GM12892 (cell line): ENCODE data around the gene DHX16. TPM values are rescaled to one million over a fixed set of nuclear protein-coding genes. Genes with fewer than 3 reads are reported as not detected.
"Not testable (repeated sequence)": the region's sequence is repeated elsewhere in the genome, so short reads cannot be mapped to it uniquely, and the experiment has no call there.

Experiments
- DNase-seq: peaks from one replicate; pipeline ENCODE4 v3.0.0; 2011; ENCODE audit not compliant: insufficient read length
- FAIRE-seq: peaks from 2 replicates; lab custom pipeline; 2011; peaks lifted over from hg19 to GRCh38; lab: Jason Lieb, UNC
- POLR2A ChIP-seq: IDR thresholded peaks from 2 replicates; pipeline ENCODE4 v1.6.1; 2011; ENCODE audit warnings: low read depth, low read length, control low read depth
- POLR2AphosphoS5 ChIP-seq: IDR thresholded peaks from 2 replicates; pipeline ENCODE4 v1.6.1; 2011; ENCODE audit warnings: low read depth, low read length, control low read depth
- TAF1 ChIP-seq: IDR thresholded peaks from 2 replicates; pipeline ENCODE4 v1.6.1; 2011; ENCODE audit warnings: low read depth, mild to moderate bottlenecking, control low read depth, low read length, borderline replicate concordance
- polyA plus RNA-seq: library from polyadenylated mRNA; unstranded; fragments of >200 nt; gene quantifications from one replicate; pipeline ENCODE4 v1.2.1, GENCODE V29; 2012; ENCODE audit warnings: missing spikeins, inconsistent platforms; ENCODE audit not compliant: missing spikeins

DHX16 gene
- 26.0 TPM for polyA plus RNA-seq

DNA sequence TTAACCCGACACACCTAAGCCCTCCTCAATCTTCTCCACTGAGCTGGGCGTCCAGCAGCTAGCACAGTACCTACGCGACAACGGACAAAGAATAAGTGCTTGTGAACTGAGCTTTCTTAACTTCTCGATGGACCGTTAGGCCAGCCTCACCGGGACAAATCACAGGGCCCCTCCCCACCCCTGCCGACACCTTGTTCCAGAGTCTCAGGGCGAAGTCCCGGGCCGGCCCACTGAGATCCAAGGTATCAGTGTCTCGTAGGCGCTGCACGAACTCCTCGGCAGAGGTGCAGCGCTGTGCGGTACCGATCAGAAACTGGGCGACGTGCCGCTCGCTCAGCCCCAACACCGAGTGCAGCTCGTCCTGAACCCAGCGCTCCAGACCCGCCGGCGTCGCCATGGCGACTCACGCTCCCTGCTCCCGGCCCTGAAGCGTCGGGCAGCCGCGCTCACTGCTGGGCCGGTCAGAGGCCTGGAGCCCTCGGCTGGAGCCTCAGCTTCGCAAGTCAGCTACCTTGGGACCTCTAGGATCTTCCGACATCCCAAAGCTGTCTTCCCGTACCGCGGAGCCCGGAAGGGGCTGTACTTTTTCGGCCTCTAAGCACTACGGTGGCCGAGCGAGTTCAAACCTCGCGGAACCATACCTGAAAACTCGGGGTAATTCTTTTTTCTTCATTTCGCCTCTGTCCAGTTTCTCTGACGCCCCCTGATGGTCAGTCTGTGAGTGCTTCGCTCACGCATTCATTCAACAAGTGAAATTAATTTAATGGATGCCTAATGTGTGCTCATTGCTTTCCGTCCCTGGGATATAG is at the start of gene DHX16:
DHX16 (minus strand) TSS at position 562 of the 809 bp plus-strand sequence; CDS start at position 397, 165 bp downstream.
- peak; percentile 83 for DNase-seq
- peak; percentile 92 for FAIRE-seq
- TF ChIP-seq POLR2AphosphoS5 (peak; percentile 38; the same call in 1 of the 2 replicates), POLR2A (peak; percentile 70; the same call in 1 of the 2 replicates), TAF1 (0 out of 2 replicates have a peak, but pooled peaks have one; percentile 11)

DNA sequence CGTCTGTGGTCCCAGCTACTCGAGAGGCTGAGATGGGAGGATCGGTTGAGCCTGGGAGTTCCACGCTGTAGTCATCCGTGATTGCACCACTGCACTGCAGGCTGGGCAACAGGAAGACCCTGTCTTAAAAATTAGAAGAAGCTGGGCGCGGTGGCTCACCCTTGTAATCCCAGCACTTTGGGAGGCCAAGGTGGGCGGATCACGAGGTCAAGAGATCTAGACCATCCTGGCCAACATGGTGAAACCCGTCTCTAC is 49.1 kb upstream of the DHX16 start:
- not testable (repeated sequence) for FAIRE-seq, DNase-seq

DNA sequence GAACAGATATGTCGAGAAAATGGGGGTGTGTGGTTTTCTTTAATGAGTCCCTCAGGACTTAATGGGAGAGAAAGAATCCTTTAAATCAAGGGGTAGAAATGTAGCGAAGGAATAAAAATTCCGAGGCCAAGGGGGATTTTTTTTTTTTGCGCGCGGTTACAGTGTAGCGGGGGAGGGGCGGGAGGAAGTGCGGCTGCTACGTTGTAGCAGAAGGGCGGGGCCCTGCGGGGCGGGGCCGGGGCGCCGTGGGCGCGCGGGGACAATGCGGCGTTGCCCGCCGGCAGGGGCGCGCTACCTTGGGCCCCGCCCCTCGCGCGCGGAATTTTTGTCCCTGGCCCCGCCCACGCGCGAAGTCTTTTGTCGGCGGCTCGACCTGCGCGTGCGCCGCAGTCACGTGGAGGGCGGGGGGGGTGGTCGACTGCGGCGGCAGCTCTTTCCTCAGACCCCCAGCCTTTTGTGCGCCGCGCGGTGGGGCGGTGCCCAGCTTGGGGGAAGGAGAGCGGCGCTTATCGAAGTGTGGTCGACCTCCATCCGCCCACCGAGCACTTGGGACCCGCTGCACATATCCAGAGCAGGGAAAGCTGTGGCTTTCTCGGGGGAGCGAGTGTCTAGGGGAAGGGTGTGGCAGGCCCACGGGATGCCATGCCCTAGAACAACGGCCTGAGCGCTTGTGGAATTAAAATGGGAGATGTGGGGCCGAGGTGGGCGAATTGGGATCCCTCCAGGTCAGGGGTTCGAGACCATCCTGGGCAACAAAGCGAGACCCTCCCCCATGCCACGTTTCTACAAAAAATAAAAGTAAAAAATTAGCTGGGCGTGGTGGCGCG is 48.6 kb upstream of the DHX16 start:
- TF ChIP-seq POLR2AphosphoS5 (peak; percentile 88), POLR2A (peak; percentile 78), TAF1 (no peak; the same call in 1 of the 2 replicates)
- peak; percentile 48 for FAIRE-seq
- peak; percentile 71 for DNase-seq

DNA sequence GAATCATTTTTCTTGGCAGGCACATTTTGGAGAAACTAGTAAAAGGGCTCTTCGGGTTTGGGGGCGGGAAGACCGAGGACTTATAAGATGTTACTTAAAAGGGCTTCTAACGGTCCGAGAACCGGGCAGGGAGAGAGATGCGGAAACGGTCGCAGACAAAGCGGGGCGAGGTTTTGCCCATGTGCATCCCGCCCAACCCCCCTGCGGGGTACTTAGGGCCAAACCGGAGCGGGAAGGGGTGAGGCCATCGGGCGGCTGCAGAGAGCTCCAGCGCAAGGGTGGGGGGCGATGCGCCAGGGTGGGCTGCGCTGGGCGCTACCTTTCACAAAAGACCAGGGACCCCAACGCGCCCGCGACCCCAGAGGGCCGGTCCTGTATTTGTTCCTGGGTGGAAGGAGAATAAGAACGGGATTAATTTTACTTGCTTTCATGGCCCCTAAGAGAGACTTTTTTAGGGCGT is 48.0 kb upstream of the DHX16 start:
- TF ChIP-seq POLR2AphosphoS5 (no peak; the same call in 1 of the 2 replicates), POLR2A (no peak)
- DNase-seq (no peak), FAIRE-seq (no peak)

DNA sequence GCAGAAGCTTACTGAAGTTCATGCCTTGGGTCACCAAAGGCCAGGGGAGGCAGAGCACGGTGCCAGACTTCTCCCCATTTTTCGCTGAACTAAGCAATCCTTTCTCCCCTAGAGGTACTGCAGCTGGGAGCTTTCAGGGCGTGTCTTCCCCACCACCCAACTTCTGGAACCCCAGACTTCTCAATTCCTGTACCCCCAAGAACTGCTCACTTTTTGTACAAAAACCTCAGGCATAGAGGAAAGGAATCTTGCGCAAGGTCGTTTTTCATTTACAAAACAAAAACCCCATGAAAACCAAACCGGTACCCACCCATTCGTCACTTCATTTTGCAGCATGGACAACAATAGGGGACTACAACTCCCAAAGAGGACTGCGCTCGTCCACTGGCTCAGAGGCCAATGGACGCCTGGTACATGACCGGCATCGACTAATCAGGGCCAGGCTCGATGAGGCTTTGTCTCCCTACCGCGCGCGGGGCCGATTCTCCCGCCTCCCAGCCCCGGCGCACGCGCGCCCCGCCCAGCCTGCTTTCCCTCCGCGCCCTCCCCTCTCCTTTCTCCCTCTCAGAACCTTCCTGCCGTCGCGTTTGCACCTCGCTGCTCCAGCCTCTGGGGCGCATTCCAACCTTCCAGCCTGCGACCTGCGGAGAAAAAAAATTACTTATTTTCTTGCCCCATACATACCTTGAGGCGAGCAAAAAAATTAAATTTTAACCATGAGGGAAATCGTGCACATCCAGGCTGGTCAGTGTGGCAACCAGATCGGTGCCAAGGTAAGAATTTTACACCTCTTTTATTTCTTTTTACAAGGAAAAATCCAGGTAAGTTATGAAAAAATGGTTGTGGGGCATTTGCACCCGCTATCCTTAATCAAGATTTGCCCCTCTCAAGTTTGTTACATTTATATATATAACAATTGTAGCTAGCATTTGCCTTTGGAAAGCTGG is 47.3 kb upstream of the DHX16 start, which contains the start of gene TUBB:
TUBB (plus strand) TSS at position 562 of the 947 bp plus-strand sequence; CDS start at position 717, 155 bp downstream.
- TF ChIP-seq POLR2A (peak; percentile 93), POLR2AphosphoS5 (peak; percentile 91), TAF1 (peak; percentile 99)
- peak; percentile 95 for FAIRE-seq

DNA sequence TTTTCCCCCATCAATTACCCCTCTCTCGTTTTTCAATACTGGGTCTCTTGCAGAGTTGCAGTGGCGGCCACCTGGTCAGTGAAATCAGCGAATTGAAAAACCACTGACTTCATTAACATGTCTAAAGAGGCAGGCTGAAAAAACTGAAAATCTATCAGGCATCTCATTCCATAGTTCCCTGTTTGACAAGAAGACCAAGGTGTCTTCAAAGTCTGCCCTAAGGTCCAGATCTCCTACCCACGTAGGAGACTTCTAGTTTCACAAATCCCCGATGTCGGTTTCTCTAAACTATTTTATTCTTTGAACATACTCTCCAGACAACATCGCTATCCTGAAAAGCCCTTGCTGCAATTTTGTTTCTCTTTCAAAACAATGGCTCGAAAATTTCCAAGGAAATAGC is 46.5 kb upstream of the DHX16 start:
- DNase-seq, result no peak
- no peak for FAIRE-seq
- TF ChIP-seq TAF1, result no peak
- no peak; the same call in 1 of the 2 replicates for TF ChIP-seq POLR2AphosphoS5
- TF ChIP-seq POLR2A, result no peak

More for the DNA sequence above, 47.3 kb upstream of the DHX16 start, which contains the start of gene TUBB:
- peak; percentile 70 for DNase-seq

DNA sequence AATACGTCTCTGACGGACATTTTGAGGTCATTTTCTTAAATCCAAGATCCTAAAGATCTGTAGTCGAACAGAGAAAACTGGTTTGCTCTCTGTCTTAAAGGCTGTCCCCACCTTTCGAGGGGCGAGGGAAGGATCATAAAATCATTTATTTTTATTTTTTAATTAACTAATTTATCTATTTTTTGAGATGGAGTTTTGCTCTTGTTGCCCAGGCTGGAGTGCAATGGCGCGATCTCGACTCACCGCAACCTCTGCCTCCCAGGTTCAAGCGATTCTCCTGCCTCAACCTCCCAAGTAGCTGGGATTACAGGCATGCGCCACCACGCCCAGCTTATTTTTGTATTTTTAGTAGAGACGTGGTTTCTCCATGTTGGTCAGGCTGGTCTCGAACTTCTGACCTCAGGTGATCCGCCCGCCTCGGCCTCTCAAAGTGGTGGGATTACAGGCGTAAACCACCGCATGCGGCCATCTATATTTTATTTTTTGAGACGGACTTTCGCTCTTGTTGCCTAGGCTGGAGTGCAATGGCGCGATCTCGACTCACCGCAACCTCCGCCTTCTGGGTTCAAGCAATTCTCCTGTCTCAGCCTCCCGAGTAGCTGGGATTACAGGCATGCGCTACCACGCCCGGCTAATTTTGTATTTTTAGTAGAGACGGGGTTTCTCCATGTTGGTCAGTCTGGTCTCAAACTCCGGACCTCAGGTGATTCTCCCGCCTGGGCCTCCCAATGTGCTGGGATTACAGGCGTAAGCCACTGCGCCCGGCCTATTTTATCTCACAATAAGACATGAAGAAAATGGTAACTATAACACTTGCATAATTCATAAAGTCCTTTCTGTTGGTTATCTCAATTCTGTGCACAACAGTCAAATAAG is 45.3 kb upstream of the DHX16 start:
- FAIRE-seq, DNase-seq: not testable (repeated sequence)

DNA sequence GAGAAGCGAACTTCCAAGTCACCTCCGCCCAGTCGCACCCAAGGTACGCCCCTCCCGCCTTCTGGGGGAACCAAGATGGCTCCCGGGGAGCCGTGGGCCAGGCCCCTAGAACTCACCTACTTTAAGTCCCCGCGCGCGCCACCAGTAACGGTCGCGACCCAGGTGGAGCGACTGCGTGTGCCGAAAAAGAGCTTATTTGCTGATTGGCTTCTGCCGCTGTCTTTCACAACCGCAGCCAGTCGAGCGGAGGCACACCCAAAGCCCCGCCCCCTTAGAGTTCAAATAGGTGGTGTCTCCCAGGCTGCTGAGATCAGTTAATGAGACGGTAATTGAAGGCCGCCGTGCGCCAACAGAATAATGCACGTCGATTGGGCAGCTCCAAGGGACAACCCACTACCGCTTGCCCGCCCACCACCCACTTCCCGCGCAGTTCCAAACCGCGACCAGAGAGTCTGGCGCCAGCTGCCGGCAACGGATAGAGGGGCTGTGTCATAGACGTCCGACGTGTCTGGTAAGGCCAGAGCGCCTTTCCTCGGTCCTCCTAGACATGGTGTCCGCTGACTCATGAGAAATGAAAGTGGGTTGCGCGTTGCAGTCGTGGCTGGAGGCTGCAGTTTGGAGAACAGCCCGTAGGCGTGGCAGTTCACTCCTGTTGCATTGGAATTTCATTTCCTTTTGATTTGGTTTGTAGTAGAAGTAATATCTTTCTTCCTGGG is 44.5 kb upstream of the DHX16 start, which contains the start of gene MDC1:
MDC1 (minus strand) TSS at position 153 of the 716 bp plus-strand sequence. CDS start 2,106 bp downstream, outside the sequence.
- peak; percentile 86 for DNase-seq
- TF ChIP-seq POLR2AphosphoS5, result peak; percentile 95
- TF ChIP-seq TAF1, result peak; percentile 88
- peak; percentile 96 for TF ChIP-seq POLR2A
- FAIRE-seq, result peak; percentile 96

DNA sequence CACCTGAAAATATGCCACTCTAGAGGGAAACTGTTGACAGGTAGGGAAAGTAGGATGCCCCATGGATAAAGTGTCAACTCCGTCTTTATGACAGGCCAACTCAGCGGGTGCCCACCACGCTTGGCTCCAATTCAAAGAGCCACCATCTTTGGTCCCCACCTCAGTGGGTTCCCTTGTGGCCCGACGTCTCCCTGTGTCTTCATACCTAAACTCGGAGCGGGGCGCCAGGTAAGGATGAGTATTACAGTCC is 44.0 kb upstream of the DHX16 start:
- peak; percentile 5 for FAIRE-seq
- DNase-seq, result no peak

More for the DNA sequence above, 44.0 kb upstream of the DHX16 start:
- no peak for TF ChIP-seq POLR2A
- no peak for TF ChIP-seq POLR2AphosphoS5
- no peak for TF ChIP-seq TAF1
